Measurements from ENCODE around the gene TMEM183A. TPM values are rescaled to one million over a fixed set of nuclear protein-coding genes. Genes with fewer than 3 reads are reported as not detected.

The TMEM183A gene
- total RNA-seq, 1 experiment from 2014 or later, result 119 TPM

- ChIA-PET CTCF (no interaction called here), POLR2A (ENCODE audit: unreplicated experiment) (no interaction called here)
- no TSS peak for BruUV-seq (replicated peaks)
- Histone ChIP-seq H3K4me3 (ENCODE audit: low read length) (no peak overlapping the region), H2AFZ (ENCODE audit: low read length) (no peak overlapping the region), H3K36me3 (ENCODE audit: low read depth, low read length) (no peaks in the 10 kb centered on the region), H4K20me1 (ENCODE audit: low read length) (no peaks in the 10 kb centered on the region), H3K9me2 (replicated peaks; ENCODE audit: low read length) (no peaks in the 10 kb centered on the region), H3K9ac (ENCODE audit: low read length) (no peak overlapping the region), H3K4me1 (ENCODE audit: insufficient read depth, low read length) (no peaks in the 10 kb centered on the region), H3K27ac (ENCODE audit: low read length) (no peak overlapping the region), H3K9me3 (ENCODE audit: low read length) (no peaks in the 10 kb centered on the region), H3K4me2 (ENCODE audit: low read length) (no peak overlapping the region), H3K27me3 (ENCODE audit: low read length) (0 out of 2 replicates have a peak, but pooled peaks cover 14% of the 10 kb centered on the region), H3F3A (ENCODE audit: low read length, unreplicated experiment) (no peaks in the 10 kb centered on the region), H3K79me2 (ENCODE audit: low read length) (no peaks in the 10 kb centered on the region)
- ATAC-seq (no peak), DNase-seq (no peak)
- intact Hi-C loops (cut with micrococcal nuclease), result no loop called here
- TF ChIP-seq EZH2 (IDR thresholded peaks at IDR 0.05; ENCODE audit: low read length, unreplicated experiment), result no peak
- TF ChIP-seq, protein P1, sequence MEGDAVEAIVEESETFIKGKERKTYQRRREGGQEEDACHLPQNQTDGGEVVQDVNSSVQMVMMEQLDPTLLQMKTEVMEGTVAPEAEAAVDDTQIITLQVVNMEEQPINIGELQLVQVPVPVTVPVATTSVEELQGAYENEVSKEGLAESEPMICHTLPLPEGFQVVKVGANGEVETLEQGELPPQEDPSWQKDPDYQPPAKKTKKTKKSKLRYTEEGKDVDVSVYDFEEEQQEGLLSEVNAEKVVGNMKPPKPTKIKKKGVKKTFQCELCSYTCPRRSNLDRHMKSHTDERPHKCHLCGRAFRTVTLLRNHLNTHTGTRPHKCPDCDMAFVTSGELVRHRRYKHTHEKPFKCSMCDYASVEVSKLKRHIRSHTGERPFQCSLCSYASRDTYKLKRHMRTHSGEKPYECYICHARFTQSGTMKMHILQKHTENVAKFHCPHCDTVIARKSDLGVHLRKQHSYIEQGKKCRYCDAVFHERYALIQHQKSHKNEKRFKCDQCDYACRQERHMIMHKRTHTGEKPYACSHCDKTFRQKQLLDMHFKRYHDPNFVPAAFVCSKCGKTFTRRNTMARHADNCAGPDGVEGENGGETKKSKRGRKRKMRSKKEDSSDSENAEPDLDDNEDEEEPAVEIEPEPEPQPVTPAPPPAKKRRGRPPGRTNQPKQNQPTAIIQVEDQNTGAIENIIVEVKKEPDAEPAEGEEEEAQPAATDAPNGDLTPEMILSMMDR (conservative IDR thresholded peaks at IDR 0.05; ENCODE audit: low read depth, low read length), result no peak
Observed at GRCh38 chr1:203056012-203056411, 48.8 kb downstream of the TMEM183A start.

DNA sequence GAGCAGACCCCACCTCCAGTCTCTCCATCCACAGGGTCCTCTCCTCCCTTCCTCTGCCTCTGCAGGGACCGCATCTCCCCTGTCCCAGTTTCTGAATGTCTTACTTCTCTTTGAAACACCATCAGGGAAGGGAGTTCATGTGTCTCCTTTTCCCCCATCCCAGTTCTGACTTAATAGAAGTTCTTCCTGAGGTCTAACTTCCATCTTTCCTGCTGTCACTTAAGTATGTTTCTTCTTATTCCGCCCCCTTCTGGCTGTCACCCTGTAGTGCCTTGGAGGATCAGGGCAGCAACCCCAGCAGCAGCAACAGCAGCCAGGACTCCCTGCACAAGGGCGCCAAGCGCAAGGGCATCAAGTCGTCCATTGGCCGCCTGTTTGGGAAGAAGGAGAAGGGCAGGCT, 49.3 kb downstream of the TMEM183A start:
- ATAC-seq (no peak), DNase-seq (no peak)
- ChIA-PET POLR2A (ENCODE audit: unreplicated experiment) (no interaction called here), CTCF (interaction anchor here (0.6 kb wide), 1 partner anchor 32 kb away, joined by 7 read pairs; no protein-coding TSS in a partner anchor)
- H3K9me3 ChIP-seq (ENCODE audit: low read length), result no peaks in the 10 kb centered on the region
- H3K27me3 ChIP-seq (ENCODE audit: low read length), result 0 out of 2 replicates have a peak, but pooled peaks cover 14% of the 10 kb centered on the region
- H2AFZ ChIP-seq (ENCODE audit: low read length), result no peak overlapping the region
- H3K9me2 ChIP-seq (replicated peaks; ENCODE audit: low read length), result no peaks in the 10 kb centered on the region
- no peaks in the 10 kb centered on the region for H3K4me1 ChIP-seq (ENCODE audit: insufficient read depth, low read length)
- no peaks in the 10 kb centered on the region for H3F3A ChIP-seq (ENCODE audit: low read length, unreplicated experiment)
- H4K20me1 ChIP-seq (ENCODE audit: low read length), result no peaks in the 10 kb centered on the region
- BruUV-seq (replicated peaks), result no TSS peak
- no peak overlapping the region for H3K27ac ChIP-seq (ENCODE audit: low read length)
- intact Hi-C loops (cut with micrococcal nuclease), result no loop called here
- H3K36me3 ChIP-seq (ENCODE audit: low read depth, low read length), result no peaks in the 10 kb centered on the region
- H3K4me3 ChIP-seq (ENCODE audit: low read length), result no peak overlapping the region
- H3K79me2 ChIP-seq (ENCODE audit: low read length), result no peaks in the 10 kb centered on the region
- no peak overlapping the region for H3K4me2 ChIP-seq (ENCODE audit: low read length)
- TF ChIP-seq EZH2phosphoT487 (IDR thresholded peaks at IDR 0.05; ENCODE audit: borderline replicate concordance, low read length), result no peak
- TF ChIP-seq, protein P1 (conservative IDR thresholded peaks at IDR 0.05; ENCODE audit: low read depth, low read length), result peak; percentile 48
- H3K9ac ChIP-seq (ENCODE audit: low read length), result no peak overlapping the region

DNA sequence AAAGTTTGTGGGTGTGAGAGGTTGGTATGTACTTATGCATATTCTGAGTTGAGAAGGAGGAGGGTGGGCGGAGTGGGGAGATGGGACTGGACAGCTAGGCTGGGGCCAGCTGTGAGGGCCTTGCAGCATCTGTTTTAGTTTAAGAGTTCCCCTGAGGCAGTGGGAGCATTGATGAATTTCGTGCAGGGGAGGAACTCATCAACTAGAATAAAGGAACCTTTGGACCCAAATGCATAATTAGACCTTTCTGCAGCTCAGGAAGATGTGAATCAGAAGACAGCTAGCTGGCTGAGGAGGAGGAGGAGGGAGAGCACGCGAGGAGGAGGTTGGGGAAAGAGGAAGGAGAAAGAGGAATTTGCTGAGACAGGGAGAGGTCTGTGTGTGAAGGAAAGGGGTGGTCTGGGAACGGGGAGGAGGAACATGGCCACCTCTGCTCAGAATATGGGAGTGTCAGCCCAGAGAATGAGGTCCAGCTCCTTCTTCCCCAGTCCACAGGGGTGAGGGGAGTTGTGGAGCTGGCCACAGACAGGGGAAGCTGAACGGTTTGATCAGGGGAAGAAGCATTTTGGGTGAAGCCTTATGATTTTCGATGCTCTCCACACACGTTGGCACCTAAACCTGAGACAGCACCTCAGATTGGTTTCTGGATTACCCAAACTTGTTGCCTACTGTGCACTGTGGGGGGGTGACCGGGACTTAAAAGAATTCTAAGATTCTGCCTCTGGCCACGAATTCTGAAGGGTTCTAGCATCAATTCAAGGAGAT, 50.9 kb downstream of the TMEM183A start:
- BruUV-seq (replicated peaks), result no TSS peak
- H3K4me1 ChIP-seq (ENCODE audit: insufficient read depth, low read length), result no peaks in the 10 kb centered on the region
- intact Hi-C loops (cut with micrococcal nuclease), result no loop called here
- H3K79me2 ChIP-seq (ENCODE audit: low read length), result no peaks in the 10 kb centered on the region
- H3K4me2 ChIP-seq (ENCODE audit: low read length), result no peak overlapping the region
- DNase-seq (no peak), ATAC-seq (no peak)
- no peak overlapping the region for H3K4me3 ChIP-seq (ENCODE audit: low read length)
- no peaks in the 10 kb centered on the region for H3K36me3 ChIP-seq (ENCODE audit: low read depth, low read length)
- CTCF ChIA-PET, result no interaction called here
- no peaks in the 10 kb centered on the region for H3K9me2 ChIP-seq (replicated peaks; ENCODE audit: low read length)
- H3K9me3 ChIP-seq (ENCODE audit: low read length), result no peaks in the 10 kb centered on the region
- H2AFZ ChIP-seq (ENCODE audit: low read length), result no peak overlapping the region
- TF ChIP-seq, protein P1 (conservative IDR thresholded peaks at IDR 0.05; ENCODE audit: low read depth, low read length), result no peak
- TF ChIP-seq EZH2 (IDR thresholded peaks at IDR 0.05; ENCODE audit: low read length, unreplicated experiment) (no peak), EZH2phosphoT487 (IDR thresholded peaks at IDR 0.05; ENCODE audit: borderline replicate concordance, low read length) (no peak)
- POLR2A ChIA-PET (ENCODE audit: unreplicated experiment), result no interaction called here
- H3K27me3 ChIP-seq (ENCODE audit: low read length), result 0 out of 2 replicates have a peak, but pooled peaks cover 14% of the 10 kb centered on the region
- no peaks in the 10 kb centered on the region for H4K20me1 ChIP-seq (ENCODE audit: low read length)
- H3K27ac ChIP-seq (ENCODE audit: low read length), result no peak overlapping the region
- H3K9ac ChIP-seq (ENCODE audit: low read length), result no peak overlapping the region
- H3F3A ChIP-seq (ENCODE audit: low read length, unreplicated experiment), result no peaks in the 10 kb centered on the region

Data from PC-3 (cell line).